ENCODE results near the gene PIGO.

The PIGO gene

DNA sequence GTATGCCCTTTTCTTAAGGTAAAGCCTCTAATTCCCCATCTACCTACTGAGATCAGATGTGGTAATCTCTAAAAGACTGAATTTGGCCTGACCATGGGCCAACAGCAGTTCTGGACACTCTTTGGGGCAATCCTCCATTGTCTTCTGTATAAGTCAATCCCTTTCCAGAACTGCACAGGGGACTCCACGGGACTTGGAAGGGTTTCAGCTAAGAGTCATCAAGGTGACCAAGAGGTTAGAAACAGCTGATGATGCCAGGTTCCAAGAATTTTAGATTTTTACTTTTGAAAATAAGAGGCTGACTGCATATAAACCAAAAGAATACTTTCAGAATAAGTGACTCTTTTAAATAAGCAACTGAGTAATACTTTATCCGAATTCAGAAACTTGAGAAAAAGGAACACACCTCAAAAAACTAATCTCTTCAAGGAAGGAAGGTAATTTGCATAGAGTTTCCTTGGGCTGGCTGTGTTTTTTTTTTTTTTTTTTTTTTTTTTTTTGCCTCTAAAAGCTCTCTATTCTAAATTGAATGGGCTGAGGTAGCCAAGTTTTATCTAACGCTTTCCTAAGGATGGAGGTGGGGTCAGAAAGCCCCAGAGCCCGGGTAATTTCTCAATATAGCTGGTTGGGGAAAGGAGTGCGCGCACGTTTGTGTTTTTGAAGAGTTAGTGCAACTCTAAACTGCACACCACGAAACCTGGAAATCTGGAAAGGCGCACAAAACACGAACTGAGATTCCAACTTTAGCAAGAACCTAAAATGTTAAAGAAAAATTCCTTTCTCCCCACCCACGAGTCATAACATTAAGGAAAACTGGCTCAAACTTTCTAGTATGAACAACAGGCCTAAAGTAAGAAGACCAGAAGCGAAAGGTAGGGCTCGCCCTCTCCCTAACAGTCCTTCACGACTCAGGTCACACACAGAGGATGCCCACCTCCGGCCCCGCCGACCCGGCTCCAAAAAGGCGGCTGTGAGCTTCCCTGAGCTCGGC, 25.3 kb downstream of the PIGO start:
- no peak for DNase-seq

DNA sequence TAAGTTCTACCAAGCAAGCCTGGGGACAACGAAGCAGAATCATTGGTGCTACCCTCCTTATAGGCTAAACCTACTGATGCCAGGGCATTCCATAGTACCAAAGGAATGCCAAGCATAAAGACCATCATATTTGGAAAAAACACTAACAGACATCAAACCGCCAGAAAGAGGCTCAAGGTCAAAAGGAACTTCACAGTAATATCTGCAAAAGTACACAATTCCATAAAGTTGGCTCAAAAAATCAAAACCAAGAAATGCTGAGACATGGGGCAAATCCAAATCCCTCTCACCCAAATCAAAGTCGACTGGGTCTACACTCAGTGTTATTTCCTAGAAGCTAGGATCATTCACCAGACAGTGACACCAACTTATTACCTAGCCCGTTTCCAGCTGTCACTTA, 27.4 kb downstream of the PIGO start:
- no peak for DNase-seq

DNA sequence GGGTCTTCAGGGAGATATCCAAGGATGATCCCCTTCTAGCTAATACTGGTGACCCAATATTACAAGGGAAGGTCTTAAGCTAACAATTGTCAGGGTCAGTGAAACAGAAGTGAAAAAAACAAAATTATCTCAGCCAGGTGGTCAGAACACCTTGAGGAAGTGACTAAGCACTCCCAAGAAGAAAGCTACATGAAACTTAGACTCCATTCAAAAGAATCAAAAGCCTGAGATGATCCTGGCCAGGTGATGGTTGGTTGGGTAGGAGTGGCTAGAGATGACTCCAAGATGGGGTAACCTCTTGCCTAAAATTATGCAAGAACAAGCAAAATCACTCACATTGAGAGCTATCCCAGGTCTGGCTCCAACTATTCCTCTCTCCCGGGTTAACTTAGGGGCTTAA, 29.3 kb downstream of the PIGO start:
- no peak for DNase-seq

DNA sequence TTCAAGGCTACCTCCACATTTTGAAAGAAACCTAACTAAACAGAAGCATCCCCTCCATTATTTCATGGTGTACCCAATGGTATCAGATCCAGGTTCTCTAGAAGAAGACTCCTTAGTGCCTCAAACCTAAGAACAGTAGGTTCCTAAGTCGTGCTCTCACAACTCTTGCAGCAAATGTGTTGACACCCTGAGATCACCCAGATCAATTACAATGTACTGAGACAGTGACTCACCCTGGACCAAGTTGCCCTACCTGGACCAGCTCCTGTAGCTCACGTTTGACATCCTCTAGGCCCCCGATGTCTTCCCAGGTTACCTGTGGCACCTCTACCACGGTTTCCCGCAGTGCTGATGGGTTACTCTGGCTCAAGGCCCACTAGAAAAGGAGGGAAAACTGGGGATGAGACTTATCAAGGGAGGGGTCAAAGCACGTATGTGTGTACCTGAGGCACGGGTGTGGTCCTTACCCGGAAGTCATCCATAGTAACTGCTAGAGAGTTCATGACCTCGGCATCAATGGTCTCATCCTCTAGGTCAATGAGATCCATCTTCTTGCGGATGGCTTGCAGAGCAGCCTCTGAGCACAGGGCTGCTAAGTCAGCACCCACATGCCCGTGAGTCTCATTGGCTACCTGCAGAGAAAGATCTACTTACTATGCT, 35.7 kb downstream of the PIGO start:
- DNase-seq: no peak

DNA sequence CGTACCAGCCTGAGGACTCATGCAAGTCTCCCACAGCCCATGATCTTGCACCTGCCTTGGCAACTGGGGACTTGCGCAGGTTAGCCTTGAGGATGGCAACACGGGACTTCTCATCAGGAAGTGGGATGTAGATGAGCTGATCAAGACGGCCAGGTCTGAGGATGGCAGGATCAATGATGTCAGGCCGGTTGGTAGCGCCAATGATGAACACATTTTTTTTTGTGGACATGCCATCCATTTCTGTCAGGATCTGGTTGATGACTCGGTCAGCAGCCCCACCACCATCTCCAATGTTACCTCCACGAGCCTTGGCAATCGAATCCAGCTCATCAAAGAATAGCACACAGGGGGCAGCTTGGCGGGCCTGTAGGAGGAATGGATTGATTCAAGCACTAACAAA, 37.0 kb downstream of the PIGO start:
- no peak for DNase-seq

DNA sequence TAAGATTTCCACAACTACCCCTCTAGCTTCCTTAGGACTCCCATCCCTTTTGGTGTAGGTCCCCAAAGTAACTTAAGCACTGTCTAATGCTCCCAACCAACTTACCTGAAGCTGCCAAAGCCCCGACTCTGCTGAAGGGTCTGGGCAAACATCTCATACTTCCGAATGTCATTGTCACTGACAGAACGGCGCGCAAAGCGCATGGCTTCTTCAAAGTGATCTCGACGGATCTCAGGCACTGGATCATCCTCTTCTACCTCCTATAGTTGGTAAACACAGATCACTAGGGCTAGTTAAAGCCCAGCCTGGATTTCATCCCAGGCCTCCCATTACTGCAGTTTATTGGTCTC, 39.1 kb downstream of the PIGO start:
- DNase-seq: no peak

DNA sequence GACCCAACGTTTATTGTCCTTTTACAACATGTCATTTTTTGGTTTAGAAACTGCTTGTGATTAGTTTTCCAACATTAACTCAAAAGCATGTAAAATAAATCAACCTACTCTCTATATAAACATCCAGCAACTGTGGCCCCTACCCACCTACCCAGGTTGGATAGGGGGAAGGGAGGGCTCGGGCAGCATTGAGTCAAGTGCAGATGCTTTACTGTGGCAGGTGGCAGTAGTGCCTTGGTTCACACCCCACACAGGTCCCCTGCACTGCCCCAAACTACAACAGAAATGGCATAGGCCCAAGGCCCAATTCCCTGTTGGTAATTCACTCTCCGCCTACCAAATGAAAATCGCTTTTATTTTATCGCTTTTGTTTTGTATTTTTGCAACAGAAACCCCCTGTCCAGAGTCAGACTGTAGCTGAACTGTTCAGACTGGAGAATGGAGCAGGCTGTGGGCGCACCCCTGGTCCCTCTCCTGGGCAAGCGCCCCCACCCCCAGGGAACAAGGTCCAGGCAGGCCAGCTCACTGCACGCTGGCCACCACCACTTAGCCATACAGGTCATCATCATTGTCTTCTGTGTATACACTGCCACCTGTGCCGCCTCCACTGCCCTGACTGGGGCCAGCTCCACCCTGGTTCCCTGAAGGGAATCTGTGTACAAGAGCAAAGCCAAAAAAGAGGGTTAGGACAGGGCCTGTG, 39.7 kb downstream of the PIGO start:
- DNase-seq: no peak

DNA sequence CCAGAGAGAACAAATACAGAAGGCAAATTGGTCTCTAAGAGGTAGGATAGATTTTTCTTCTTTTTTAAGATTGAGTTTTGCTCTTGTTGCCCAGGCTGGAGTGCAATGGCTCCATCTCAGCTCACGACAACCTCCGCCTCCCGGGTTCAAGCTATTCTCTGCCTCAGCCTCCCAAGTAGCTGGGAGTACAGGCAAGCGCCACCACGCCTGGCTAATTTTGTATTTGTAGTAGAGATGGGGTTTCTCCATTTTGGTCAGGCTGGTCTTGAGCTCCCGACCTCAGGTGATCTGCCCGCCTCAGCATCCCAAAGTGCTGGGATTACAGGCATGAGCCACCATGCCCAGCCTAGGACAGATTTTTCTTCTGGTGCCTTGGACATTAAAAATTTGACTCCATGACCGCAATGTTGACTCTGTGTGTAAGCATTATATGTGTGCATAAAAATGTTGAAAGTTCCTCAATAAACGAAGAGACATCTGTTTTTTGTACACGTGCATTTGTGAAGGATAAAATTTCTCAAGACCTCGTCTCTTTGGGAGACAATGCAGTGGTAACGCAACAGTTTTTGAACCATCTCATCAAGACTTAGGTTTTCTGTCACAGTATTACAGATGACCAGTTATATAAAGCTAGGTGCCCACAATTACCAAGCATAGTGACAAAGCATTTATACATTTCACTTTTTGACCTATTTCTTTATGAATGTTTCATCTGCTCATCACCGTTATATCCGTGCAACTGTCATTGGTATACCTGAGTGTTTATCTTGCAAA, 41.3 kb downstream of the PIGO start:
- no peak for DNase-seq

DNA sequence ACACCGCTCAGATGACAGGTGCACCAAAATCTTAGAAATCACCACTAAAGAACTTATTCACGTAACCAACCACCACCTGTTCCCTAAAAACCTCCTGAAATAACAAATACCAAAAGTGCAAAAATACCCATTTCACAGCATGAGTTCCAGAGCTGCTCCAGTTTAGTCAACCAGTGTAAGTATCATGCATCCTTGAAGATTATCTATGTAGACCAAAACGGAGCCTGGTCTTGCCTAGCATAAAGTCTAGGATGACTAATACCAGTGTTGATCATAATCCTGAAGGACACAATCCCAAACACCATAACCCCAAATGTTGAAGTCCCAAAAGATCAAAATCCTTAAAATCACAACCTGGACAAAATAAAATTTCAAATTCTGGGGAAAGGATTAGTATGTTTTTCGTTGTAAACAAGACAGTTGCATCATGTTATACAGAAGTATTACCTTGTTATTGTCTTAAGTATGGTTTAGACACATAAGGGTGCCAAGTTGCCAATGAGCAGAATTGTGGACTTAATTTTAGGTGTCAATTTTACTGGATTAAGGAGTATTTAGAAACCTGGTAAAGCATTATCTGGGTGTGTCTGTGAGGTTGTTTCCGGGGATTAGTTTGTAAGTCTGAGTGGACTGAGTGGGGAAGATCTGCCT, 42.1 kb downstream of the PIGO start:
- no peak for DNase-seq

DNA sequence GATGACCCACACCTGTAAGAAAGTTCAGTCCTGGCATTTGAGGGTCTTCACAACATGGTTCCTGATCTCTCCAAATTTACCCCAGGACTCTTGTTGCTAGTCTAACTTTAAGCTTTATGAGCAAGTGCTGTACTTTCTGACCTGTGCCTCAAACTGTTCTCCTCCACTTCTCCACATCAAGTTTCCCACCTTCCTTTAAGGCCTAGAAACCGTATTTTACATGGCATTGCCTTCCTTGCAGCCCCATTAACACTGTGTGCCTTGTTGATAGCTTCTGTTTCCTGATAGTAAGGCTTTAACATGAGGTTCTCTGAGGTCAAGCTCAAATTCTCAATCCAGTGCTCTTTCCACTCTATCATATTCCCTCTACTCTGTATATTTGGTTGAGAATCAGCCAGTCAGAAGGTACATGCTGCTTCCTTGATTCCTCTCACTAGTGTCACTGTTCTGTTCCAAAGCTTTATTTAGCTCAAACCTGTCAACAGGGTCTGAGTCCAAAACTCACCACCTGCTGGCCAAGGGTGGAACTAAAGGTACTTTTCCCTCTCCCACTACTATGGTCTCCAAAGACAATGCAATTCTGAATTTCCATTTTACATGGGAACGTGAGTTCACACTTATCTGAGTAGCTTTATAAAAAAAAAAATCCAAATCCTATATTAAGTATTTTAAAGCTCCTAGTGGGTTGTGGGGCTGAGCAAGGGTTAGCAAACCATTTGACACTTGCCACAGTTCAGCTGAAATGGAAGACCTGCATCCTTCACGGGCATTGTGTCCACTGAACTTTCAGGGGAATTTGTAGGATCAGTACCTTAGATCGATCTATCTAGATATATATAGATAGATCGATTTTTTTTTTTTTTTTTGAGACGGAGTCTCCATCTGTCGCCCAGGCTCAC, 45.1 kb downstream of the PIGO start:
- DNase-seq: no peak

DNA sequence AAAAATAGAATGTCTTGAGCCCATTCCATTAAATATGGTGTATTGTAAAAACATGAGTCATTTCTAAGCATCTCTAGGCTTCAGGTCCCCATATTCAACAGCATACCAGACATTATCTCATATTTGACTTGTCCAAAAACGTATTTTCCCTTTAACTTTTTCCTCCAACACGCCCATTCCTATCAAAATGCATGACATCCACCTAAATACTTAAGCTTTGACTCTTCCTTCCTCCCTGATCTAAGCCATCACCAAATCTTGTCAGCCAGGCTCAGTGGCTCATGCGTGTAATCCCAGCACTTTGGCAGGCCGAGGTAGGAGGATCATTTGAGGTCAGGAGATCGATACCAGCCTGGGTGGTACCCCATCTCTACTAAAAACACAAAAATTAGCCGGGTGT, 47.9 kb downstream of the PIGO start:
- no peak for DNase-seq

DNA sequence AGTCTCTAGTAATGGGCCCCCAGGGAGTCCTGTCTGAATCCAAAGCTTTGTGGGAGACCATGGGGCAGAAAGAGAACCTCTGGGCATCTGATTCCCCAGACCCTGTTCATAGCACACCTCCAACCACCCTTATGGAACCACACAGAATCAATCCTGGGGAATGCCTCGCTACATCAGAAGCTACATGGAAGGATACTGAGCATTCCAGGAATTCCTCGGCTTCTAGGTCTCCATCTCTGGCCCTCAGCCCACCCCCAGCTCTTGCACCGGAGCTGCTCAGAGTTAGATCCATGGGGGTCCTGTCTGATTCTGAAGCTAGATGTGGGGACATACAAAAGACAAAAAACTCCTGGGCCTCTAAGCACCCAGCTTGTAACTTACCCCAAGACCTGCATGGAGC, 52.3 kb downstream of the PIGO start:
- no peak for DNase-seq

DNA sequence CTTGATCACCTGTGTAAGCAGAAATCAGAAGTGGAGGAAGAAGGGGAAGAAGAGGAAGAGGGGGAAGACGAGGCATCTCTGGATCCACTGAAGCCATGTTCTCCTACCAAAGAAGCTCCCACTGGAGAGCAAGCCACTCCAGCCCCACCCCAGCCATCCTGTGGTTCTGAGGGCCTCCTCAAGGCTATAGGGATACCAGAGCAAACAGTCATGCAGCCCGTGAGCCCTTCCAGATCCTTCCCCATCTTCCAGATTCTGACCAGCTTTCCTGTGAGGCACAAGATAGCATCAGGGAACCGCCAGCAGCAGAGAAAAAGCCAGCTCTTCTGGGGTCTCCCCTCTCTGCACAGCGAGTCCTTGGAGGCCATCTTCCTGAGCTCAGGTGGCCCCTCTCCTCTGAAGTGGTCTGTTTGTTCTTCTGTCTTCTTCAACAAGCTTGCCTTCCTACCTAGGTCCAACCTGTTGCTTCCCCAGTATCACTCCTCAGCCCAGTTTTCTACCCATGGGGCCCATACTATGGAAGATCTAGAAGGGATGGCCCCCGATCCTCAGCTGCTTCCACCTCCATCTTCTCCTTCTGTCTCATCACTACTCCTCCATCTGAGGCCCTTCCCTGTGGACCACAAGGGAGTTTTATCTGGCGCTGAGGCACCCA, 53.4 kb downstream of the PIGO start:
- DNase-seq: no peak

DNA sequence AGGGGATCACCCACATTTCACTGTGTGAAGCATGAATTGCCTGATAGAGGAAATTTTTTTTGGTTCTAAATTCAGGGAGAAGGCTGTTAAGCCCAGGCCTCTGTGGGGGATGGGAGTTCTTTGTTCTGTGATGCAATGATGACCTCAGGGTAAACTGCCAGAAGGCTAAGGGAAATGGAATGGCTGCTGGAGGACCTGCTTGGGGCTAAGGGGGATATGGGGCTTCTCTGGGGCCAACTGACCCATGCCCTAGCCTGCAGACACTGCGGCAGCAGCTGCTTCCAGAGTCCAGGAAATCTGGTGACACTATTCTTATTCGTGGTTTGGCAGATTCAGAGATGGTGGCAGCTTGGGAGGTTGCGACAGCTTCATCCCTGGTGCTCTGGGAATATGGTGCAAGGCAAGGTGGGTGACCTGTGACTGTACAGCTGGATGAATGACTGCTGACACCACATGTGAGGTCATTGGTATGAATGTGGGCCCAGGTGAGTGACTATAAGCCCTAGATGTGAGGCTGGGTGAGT, 54.2 kb downstream of the PIGO start:
- DNase-seq: no peak

All from femur (tissue), 1 donor.